IMR-90 (cell line): ENCODE results near the gene CWC15. TPM values are rescaled to one million over a fixed set of nuclear protein-coding genes. Genes with fewer than 3 reads are reported as not detected.
A peak's percentile ranks its signal among the peaks of the same experiment; 100 is the strongest.

Experiments used
- ATAC-seq: fragments of 200-7000 bp; cut with Tn5 transposase; 2 replicates; pipeline ENCODE4 v1.9.1; 2020; ENCODE audit warnings: low read depth, mild to moderate bottlenecking, moderate library complexity
- BruUV-seq: library from RNA; stranded (reverse); fragments of 400-500 nt; replicated peaks from 2 replicates; lab custom pipeline; 2021; lab: Mats Ljungman, UMichigan
- CTCF ChIA-PET: fragments of 300-600 bp; formaldehyde crosslinking; extraction: SDS; loops from one replicate; lab custom pipeline; 2021; ENCODE audit warnings: antibody characterized with exemption; lab: Yijun Ruan, JAX
- POLR2A ChIA-PET: fragments of 300-600 bp; sonication (Branson Sonifier 250); formaldehyde crosslinking; loops from one replicate; lab custom pipeline; 2022; ENCODE audit warnings: antibody characterized with exemption; ENCODE audit not compliant: unreplicated experiment; lab: Charles Lee
- DNase-seq: peaks from one replicate; pipeline ENCODE4 v3.0.0; 2013
- H2AFZ ChIP-seq: replicated peaks from 2 replicates; pipeline ENCODE3; 2013; ENCODE audit warnings: low read length, mild to moderate bottlenecking; ENCODE audit not compliant: poor library complexity
- H2AK5ac ChIP-seq: 2 replicates; pipeline ENCODE4 v1.6.1; 2013; ENCODE audit warnings: low read depth, low read length, inconsistent platforms
- H2AK9ac ChIP-seq: replicated peaks from 2 replicates; pipeline ENCODE3; 2013; ENCODE audit warnings: mild to moderate bottlenecking, low read depth, low read length, moderate library complexity; ENCODE audit not compliant: poor library complexity
- H2BK120ac ChIP-seq: 2 replicates; pipeline ENCODE4 v1.6.1; 2013; ENCODE audit warnings: low read depth, low read length, inconsistent platforms
- H2BK15ac ChIP-seq: 3 replicates; pipeline ENCODE4 v1.6.1; 2013; ENCODE audit warnings: low read depth, low read length, inconsistent platforms
- H2BK20ac ChIP-seq: 2 replicates; pipeline ENCODE4 v1.6.1; 2013; ENCODE audit warnings: low read depth, mild to moderate bottlenecking, inconsistent platforms, low read length, moderate library complexity
- H2BK5ac ChIP-seq: 2 replicates; pipeline ENCODE4 v1.6.1; 2013; ENCODE audit warnings: mild to moderate bottlenecking, low read depth, low read length, inconsistent platforms; ENCODE audit not compliant: poor library complexity, severe bottlenecking
- H3K14ac ChIP-seq: replicated peaks from 2 replicates; pipeline ENCODE4 v1.6.1; 2013; ENCODE audit warnings: low read depth, low read length, inconsistent platforms
- H3K18ac ChIP-seq: 2 replicates; pipeline ENCODE4 v1.6.1; 2013; ENCODE audit warnings: low read depth, low read length, control low read depth
- H3K23ac ChIP-seq: 2 replicates; pipeline ENCODE4 v1.6.1; 2013; ENCODE audit warnings: low read depth, low read length, inconsistent platforms
- H3K27ac ChIP-seq: 2 replicates; pipeline ENCODE4 v1.5.1; 2013; ENCODE audit warnings: mild to moderate bottlenecking, control low read depth, low read length; ENCODE audit not compliant: insufficient read depth
- H3K27me3 ChIP-seq: 2 replicates; pipeline ENCODE4 v1.6.1; 2013; ENCODE audit warnings: low read length; ENCODE audit not compliant: control insufficient read depth, insufficient read depth
- H3K36me3 ChIP-seq: 2 replicates; pipeline ENCODE4 v1.6.1; 2013; ENCODE audit warnings: low read length, mixed read lengths; ENCODE audit not compliant: control insufficient read depth, insufficient read depth
- H3K4ac ChIP-seq: 2 replicates; pipeline ENCODE4 v1.6.1; 2013; ENCODE audit warnings: low read depth, low read length, inconsistent platforms
- H3K4me1 ChIP-seq: 2 replicates; pipeline ENCODE4 v1.6.1; 2013; ENCODE audit warnings: low read length, mixed read lengths; ENCODE audit not compliant: control insufficient read depth, insufficient read depth
- H3K4me2 ChIP-seq: 2 replicates; pipeline ENCODE4 v1.6.1; 2013; ENCODE audit warnings: low read depth, mild to moderate bottlenecking, control low read depth, low read length, moderate library complexity
- H3K4me3 ChIP-seq: 2 replicates; pipeline ENCODE4 v1.5.1; 2013; ENCODE audit warnings: low read depth, mild to moderate bottlenecking, control low read depth, low read length, moderate library complexity; ENCODE audit not compliant: insufficient read depth
- H3K56ac ChIP-seq: 2 replicates; pipeline ENCODE4 v1.6.1; 2013; ENCODE audit warnings: low read length, inconsistent platforms; ENCODE audit not compliant: insufficient read depth; ENCODE audit errors: extremely low read depth
- H3K79me1 ChIP-seq, 2 experiments: 2 replicates each; pipeline ENCODE4 v1.6.1; 2013; ENCODE audit warnings: low read length in 2 of 2, inconsistent platforms in 1 of 2, low read depth in 1 of 2
- H3K9ac ChIP-seq: 2 replicates; pipeline ENCODE4 v1.6.1; 2013; ENCODE audit warnings: low read depth, low read length, control low read depth
- H3K9me1 ChIP-seq: 2 replicates; pipeline ENCODE4 v1.6.1; 2013; ENCODE audit warnings: low read length, inconsistent platforms; ENCODE audit not compliant: insufficient read depth
- H3K9me3 ChIP-seq: 2 replicates; pipeline ENCODE4 v1.6.1; 2013; ENCODE audit warnings: low read length; ENCODE audit not compliant: control insufficient read depth, insufficient read depth
- H4K20me1 ChIP-seq: 2 replicates; pipeline ENCODE4 v1.6.1; 2013; ENCODE audit warnings: low read length, inconsistent platforms; ENCODE audit not compliant: insufficient read depth
- H4K5ac ChIP-seq: 2 replicates; pipeline ENCODE4 v1.6.1; 2013; ENCODE audit warnings: mild to moderate bottlenecking, low read depth, low read length, control low read depth
- H4K8ac ChIP-seq, 2 experiments: 2 replicates each; pipeline ENCODE4 v1.6.1; 2013; ENCODE audit warnings: low read depth in 2 of 2, low read length in 2 of 2, control low read depth in 1 of 2, inconsistent platforms in 1 of 2
- H4K91ac ChIP-seq: 2 replicates; pipeline ENCODE4 v1.6.1; 2013; ENCODE audit warnings: low read depth, low read length, inconsistent platforms; ENCODE audit not compliant: insufficient read depth
- CHD1 ChIP-seq: IDR thresholded peaks from 2 replicates; pipeline ENCODE4 v1.6.1; 2012; ENCODE audit warnings: low read depth, low read length, improper control_type of control experiment
- CTCF ChIP-seq: conservative IDR thresholded peaks from 2 replicates; pipeline ENCODE4 v1.5.1; 2012; ENCODE audit warnings: mild to moderate bottlenecking, low read depth, low read length, improper control_type of control experiment
- ELK1 ChIP-seq: fragments of 150-350 bp; IDR thresholded peaks from 2 replicates; pipeline ENCODE4 v1.6.1; 2016; ENCODE audit warnings: low read depth, mild to moderate bottlenecking, low read length, moderate library complexity, borderline replicate concordance
- RFX5 ChIP-seq: IDR thresholded peaks from 2 replicates; pipeline ENCODE4 v1.8.0; 2012; ENCODE audit warnings: low read depth, mild to moderate bottlenecking, low read length, moderate library complexity
- WGBS, 2 experiments: methylation state at CpG; one replicate each; pipeline versions ENCODE4 v1.1.5 to v1.1.7; 2013; ENCODE audit warnings: missing lambda C conversion rate in 2 of 2; ENCODE audit not compliant: insufficient read length in 1 of 2; ENCODE audit errors: extremely low coverage in 2 of 2; 5-methylcytosine and 5-hydroxymethylcytosine counted together
- dilution Hi-C: fragments of 300-500 bp; cut with HindIII; formaldehyde crosslinking; loops from one replicate; pipeline ENCODE4 v1.14.3; 2018; ENCODE audit warnings: low sequenced_read_pairs; ENCODE audit not compliant: unreplicated experiment
- in situ Hi-C: fragments of 300-500 bp; cut with MboI; formaldehyde crosslinking; loops from 3 replicates; pipeline ENCODE4 v1.14.3; 2019; ENCODE audit warnings: low sequenced_read_pairs, inconsistent platforms, mixed read lengths
- intact Hi-C: fragments of 100-400 bp; cut with micrococcal nuclease; formaldehyde crosslinking; loops from 2 replicates; pipeline ENCODE4 v1.10.0; 2022
- polyA plus RNA-seq, 3 experiments: library from polyadenylated mRNA; depleted of rRNA; stranded (reverse); fragments of >200 nt; gene quantifications; 2 replicates each; pipeline ENCODE4 v1.2.3, GENCODE V29; 2012; ENCODE audit warnings: low replicate concordance in 1 of 3
- total RNA-seq: library from RNA; depleted of rRNA; stranded (reverse); fragments of >200 nt; gene quantifications from 2 replicates; pipeline ENCODE4 v1.2.3, GENCODE V29; 2012

CWC15 gene
- total and polyA plus RNA-seq, 2 of the 4 experiments (the other 2 are of a cell fraction): 38.4 to 48.6 TPM

DNA sequence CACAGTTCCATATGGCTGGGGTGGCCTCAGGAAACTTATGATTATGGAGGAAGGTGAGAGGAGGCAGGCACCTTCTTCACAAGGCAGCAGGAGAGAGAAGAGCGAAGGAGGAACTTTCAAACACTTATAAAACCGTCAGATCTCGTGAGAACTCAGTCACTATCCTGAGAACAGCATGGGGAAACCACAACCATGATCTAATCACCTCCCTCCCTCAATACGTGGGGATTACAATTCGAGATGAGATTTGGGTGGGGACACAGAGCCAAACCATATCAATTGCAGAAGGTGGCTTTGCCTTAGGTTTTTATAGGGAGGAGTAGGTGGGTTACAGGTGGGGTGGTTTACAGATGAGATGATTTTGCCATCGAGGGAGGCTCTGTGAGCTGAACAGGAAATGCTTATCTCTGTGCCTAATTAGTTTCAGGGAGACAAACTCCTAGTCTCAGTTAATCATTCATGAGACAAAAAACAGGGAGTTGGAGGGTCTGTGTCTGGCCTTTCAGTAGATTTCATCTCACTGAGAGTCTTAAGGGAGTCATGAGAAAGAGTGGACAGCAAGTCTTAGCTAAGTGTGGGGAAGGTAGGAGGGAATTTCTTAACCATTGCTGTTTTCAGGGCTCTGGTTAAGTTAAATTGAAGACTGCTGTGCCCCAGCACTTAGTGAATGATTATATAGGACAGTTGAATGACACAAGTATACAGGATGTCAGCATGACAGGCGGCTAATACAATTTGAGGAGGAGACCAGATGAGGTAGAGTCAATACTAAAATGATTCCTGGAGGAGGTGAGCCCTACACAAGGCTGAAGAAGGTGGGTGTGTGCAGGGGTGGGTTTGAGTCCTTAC, 47.7 kb downstream of the CWC15 start:
- DNase-seq (no peak), ATAC-seq (no peak)
- ChIA-PET CTCF (no interaction called here), POLR2A (no interaction called here)
- no peak for TF ChIP-seq ELK1
- TF ChIP-seq CTCF: no peak
- TF ChIP-seq CHD1: no peak
- TF ChIP-seq RFX5: no peak
- H2BK20ac ChIP-seq: peak overlapping the region; percentile 93
- H2BK5ac ChIP-seq: peak overlapping the region; percentile 96
- H3K14ac ChIP-seq: peak overlapping the region; percentile 86
- H3K27me3 ChIP-seq: no peaks in the 10 kb centered on the region
- peak overlapping the region; percentile 93 for H2AK5ac ChIP-seq
- peaks cover 0 to 24% of the 10 kb centered on the region in 2 experiments; a peak in 2 of 4 replicates for H3K79me1 ChIP-seq
- peak overlapping the region; percentile 73 for H3K27ac ChIP-seq
- no peaks in the 10 kb centered on the region for H3K36me3 ChIP-seq
- peak overlapping the region; percentile 58 to 61 for H4K8ac ChIP-seq
- H3K56ac ChIP-seq: peak overlapping the region; percentile 61; the same call in 1 of the 2 replicates
- 86% methylated on average over 1 of the region's 7 CpGs; no CpG with 5 or more reads in 1 of the 2 experiments for WGBS, 2 experiments
- H3K4me3 ChIP-seq: no peak overlapping the region
- H4K5ac ChIP-seq: peak overlapping the region; percentile 86
- peak overlapping the region; percentile 56 for H2AK9ac ChIP-seq
- H3K9ac ChIP-seq: peak overlapping the region; percentile 49
- H3K23ac ChIP-seq: peak overlapping the region; percentile 77
- BruUV-seq: no TSS peak
- H3K4ac ChIP-seq: peak overlapping the region; percentile 94
- in situ Hi-C loops (loop anchor here (25.0 kb wide), 1 partner anchor 788 kb away; the partner anchor contains the start of gene PANX1), intact Hi-C loops (no loop called here), dilution Hi-C loops (no loop called here)
- peak overlapping the region; percentile 92 for H4K91ac ChIP-seq
- H2AFZ ChIP-seq: peak overlapping the region; percentile 34
- H3K9me3 ChIP-seq: no peaks in the 10 kb centered on the region
- H2BK120ac ChIP-seq: peak overlapping the region; percentile 80
- H4K20me1 ChIP-seq: no peaks in the 10 kb centered on the region
- peaks cover 45% of the 10 kb centered on the region for H3K9me1 ChIP-seq
- peak overlapping the region; percentile 71; the same call in 2 of the 3 replicates for H2BK15ac ChIP-seq
- peak overlapping the region; percentile 87 for H3K18ac ChIP-seq
- H3K4me1 ChIP-seq: peaks cover 36% of the 10 kb centered on the region
- H3K4me2 ChIP-seq: peak overlapping the region; percentile 0; the same call in 1 of the 2 replicates
